Natural killer cell (primary cell): ENCODE results near the gene PLEKHG1. TPM values are rescaled to one million over a fixed set of nuclear protein-coding genes. Genes with fewer than 3 reads are reported as not detected.

ENCODE experiments used
- ATAC-seq, 3 donors: fragments of 150-1000 bp in 2 of 3; fragments of 200-7000 bp in 1 of 3; cut with Tn5 transposase; 1 replicate in 1 of 3; 2 replicates in 2 of 3; pipeline ENCODE4 v1.10.0; 2021; ENCODE audit warnings: mild to moderate bottlenecking in 2 of 3, moderate library complexity in 2 of 3
- DNase-seq, 2 donors: peaks; one replicate each; pipeline versions ENCODE4 v3.0.0 to v3.0.0-alpha.2; 2013 to 2021; ENCODE audit warnings: mixed read lengths in 1 of 2
- H3K27ac ChIP-seq: one replicate; pipeline ENCODE4 v1.5.1; 2013; ENCODE audit warnings: mild to moderate bottlenecking, low read length
- H3K27me3 ChIP-seq: one replicate; pipeline ENCODE4 v1.6.1; 2013; ENCODE audit warnings: low read length; ENCODE audit not compliant: control insufficient read depth, insufficient read depth
- H3K36me3 ChIP-seq: one replicate; pipeline ENCODE4 v1.6.1; 2013; ENCODE audit warnings: low read length; ENCODE audit not compliant: control insufficient read depth, insufficient read depth
- H3K4me1 ChIP-seq: one replicate; pipeline ENCODE4 v1.6.1; 2013; ENCODE audit warnings: low read length; ENCODE audit not compliant: control insufficient read depth, insufficient read depth
- H3K4me3 ChIP-seq: one replicate; pipeline ENCODE4 v1.5.1; 2013; ENCODE audit warnings: low read length
- H3K9me3 ChIP-seq: one replicate; pipeline ENCODE4 v1.6.1; 2013; ENCODE audit warnings: low read length; ENCODE audit not compliant: control insufficient read depth, insufficient read depth
- H3K27ac Mint-ChIP-seq, 2 donors: one replicate each; pipeline ENCODE4 v1.8.0; 2022; ENCODE audit warnings: mild to moderate bottlenecking in 2 of 2, mixed read lengths in 2 of 2, moderate library complexity in 1 of 2
- H3K27me3 Mint-ChIP-seq, 2 donors: one replicate each; pipeline ENCODE4 v1.8.0; 2022; ENCODE audit warnings: low read depth in 2 of 2, mixed read lengths in 2 of 2
- H3K36me3 Mint-ChIP-seq: one replicate; pipeline ENCODE4 v1.8.0; 2022; ENCODE audit warnings: mixed read lengths
- H3K4me1 Mint-ChIP-seq, 2 donors: one replicate each; pipeline ENCODE4 v1.8.0; 2022; ENCODE audit warnings: mixed read lengths in 2 of 2
- H3K4me3 Mint-ChIP-seq: one replicate; pipeline ENCODE4 v1.8.0; 2022; ENCODE audit warnings: mild to moderate bottlenecking, moderate library complexity, mixed read lengths
- H3K9me3 Mint-ChIP-seq, 2 donors: one replicate each; pipeline ENCODE4 v1.8.0; 2022; ENCODE audit warnings: mixed read lengths in 2 of 2
- CTCF ChIP-seq: fragments of 200-600 bp; IDR thresholded peaks from one replicate; pipeline ENCODE4 v1.8.0; 2022; ENCODE audit warnings: antibody characterized with exemption
- WGBS: methylation state at CpG from one replicate; pipeline ENCODE4 v1.1.7; 2013; ENCODE audit warnings: missing lambda C conversion rate; ENCODE audit not compliant: insufficient coverage; 5-methylcytosine and 5-hydroxymethylcytosine counted together
- intact Hi-C: fragments of 100-400 bp; cut with micrococcal nuclease; formaldehyde crosslinking; loops from one replicate; pipeline ENCODE4 v1.14.2; 2022
- total RNA-seq, 4 donors: library from RNA; stranded (reverse); fragments of 120-200 nt in 1 of 4; gene quantifications; one replicate each; pipeline versions ENCODE4 v1.2.3 to v1.2.4, GENCODE V29; 2013 to 2022

PLEKHG1 gene
- total RNA-seq, 3 donors from 2014 or later (not counting 1 experiment from before 2014, with no cell fraction given): 0.29 to 1.4 (median 0.54) TPM

GRCh38 chr6:150613269-150613668 lies 13.6 kb downstream of the PLEKHG1 start:
- DNase-seq: no peak
- Histone ChIP-seq H3K36me3 (no peaks in the 10 kb centered on the region), H3K4me3 (no peak overlapping the region), H3K27ac (no peak overlapping the region), H3K27me3 (no peaks in the 10 kb centered on the region), H3K9me3 (no peaks in the 10 kb centered on the region), H3K4me1 (no peaks in the 10 kb centered on the region)
- Mint-ChIP-seq H3K9me3 (no peaks in the 10 kb centered on the region), H3K27ac (no peak overlapping the region), H3K4me3 (no peak overlapping the region), H3K36me3 (no peaks in the 10 kb centered on the region), H3K4me1 (no peaks in the 10 kb centered on the region), H3K27me3 (peaks cover 20 to 27% of the 10 kb centered on the region in 2 donors)
- TF ChIP-seq CTCF: no peak
- intact Hi-C loops: no loop called here
- ATAC-seq: no peak
- WGBS: 91% methylated on average over 4 of the region's 4 CpGs

DNA sequence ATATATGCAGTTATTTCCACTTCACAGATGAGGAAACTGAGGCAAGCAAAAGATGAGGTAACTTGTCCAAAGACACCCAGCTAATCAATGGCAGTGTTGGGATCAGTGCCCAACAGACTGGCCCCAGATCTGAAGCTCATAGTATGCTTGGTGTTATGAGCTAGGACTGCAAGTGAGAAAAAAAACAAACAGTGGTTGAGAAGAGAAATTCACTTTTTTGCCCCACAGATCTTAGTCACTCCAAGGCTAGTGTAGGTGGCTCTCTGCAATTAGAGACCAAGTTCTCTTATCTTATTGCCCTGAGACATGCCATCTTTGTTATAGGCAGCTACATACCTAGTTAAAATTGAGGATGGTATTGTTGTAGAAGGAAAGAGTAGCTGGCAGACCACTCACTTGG lies 16.3 kb downstream of the PLEKHG1 start:
- Histone ChIP-seq H3K4me1 (no peaks in the 10 kb centered on the region), H3K36me3 (no peaks in the 10 kb centered on the region), H3K27me3 (no peaks in the 10 kb centered on the region), H3K4me3 (no peak overlapping the region), H3K27ac (no peak overlapping the region), H3K9me3 (no peaks in the 10 kb centered on the region)
- DNase-seq (no peak), ATAC-seq (no peak)
- no peaks in the 10 kb centered on the region for H3K36me3 Mint-ChIP-seq
- H3K27me3 Mint-ChIP-seq: peaks cover 13 to 16% of the 10 kb centered on the region in 2 donors
- no peak overlapping the region for H3K4me3 Mint-ChIP-seq
- no peak for TF ChIP-seq CTCF
- H3K4me1 Mint-ChIP-seq: no peaks in the 10 kb centered on the region
- no peak overlapping the region for H3K27ac Mint-ChIP-seq
- intact Hi-C loops: no loop called here
- no peaks in the 10 kb centered on the region for H3K9me3 Mint-ChIP-seq

- no peak for ATAC-seq
- Mint-ChIP-seq H3K4me3 (no peak overlapping the region), H3K4me1 (no peaks in the 10 kb centered on the region), H3K27me3 (peaks cover 13 to 16% of the 10 kb centered on the region in 2 donors), H3K36me3 (no peaks in the 10 kb centered on the region), H3K27ac (no peak overlapping the region), H3K9me3 (no peaks in the 10 kb centered on the region)
- intact Hi-C loops: no loop called here
- no peak overlapping the region for H3K27ac ChIP-seq
- H3K27me3 ChIP-seq: no peaks in the 10 kb centered on the region
- H3K36me3 ChIP-seq: no peaks in the 10 kb centered on the region
- no peak for TF ChIP-seq CTCF
- 38% methylated on average over 1 of the region's 2 CpGs for WGBS
- H3K9me3 ChIP-seq: no peaks in the 10 kb centered on the region
- DNase-seq: no peak
- H3K4me1 ChIP-seq: no peaks in the 10 kb centered on the region
- H3K4me3 ChIP-seq: no peak overlapping the region
Observed at GRCh38 chr6:150616586-150616985, 16.9 kb downstream of the PLEKHG1 start.

DNA sequence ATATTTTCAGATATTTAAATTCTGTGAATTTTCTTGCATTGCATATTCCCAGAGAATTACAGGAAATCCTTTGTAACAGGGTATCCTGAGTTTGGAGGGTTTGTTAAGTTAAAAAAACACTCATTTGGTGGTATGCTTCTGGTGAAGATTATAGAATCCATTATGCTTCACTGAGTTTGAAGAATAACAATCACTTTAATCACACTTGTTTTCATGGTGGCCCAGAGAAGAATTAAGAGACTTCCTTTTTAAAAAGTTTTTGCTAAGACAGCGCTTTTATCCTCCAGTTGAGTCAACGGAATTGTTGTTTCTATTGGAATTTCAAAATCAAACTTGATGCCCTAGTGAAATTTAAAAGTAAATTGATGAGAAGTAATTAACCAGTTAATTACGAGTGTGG lies 17.4 kb downstream of the PLEKHG1 start:
- 91% methylated on average over 3 of the region's 3 CpGs for WGBS
- ATAC-seq (no peak), DNase-seq (no peak)
- Histone ChIP-seq H3K4me1 (no peaks in the 10 kb centered on the region), H3K4me3 (no peak overlapping the region), H3K27ac (no peak overlapping the region), H3K27me3 (no peaks in the 10 kb centered on the region), H3K36me3 (no peaks in the 10 kb centered on the region), H3K9me3 (no peaks in the 10 kb centered on the region)
- Mint-ChIP-seq H3K4me3 (no peak overlapping the region), H3K27ac (no peak overlapping the region), H3K4me1 (no peaks in the 10 kb centered on the region), H3K9me3 (no peaks in the 10 kb centered on the region), H3K36me3 (no peaks in the 10 kb centered on the region), H3K27me3 (peaks cover 13 to 16% of the 10 kb centered on the region in 2 donors)
- intact Hi-C loops: no loop called here
- TF ChIP-seq CTCF: no peak
